ENCODE measurements around the gene AHRR.

DNA sequence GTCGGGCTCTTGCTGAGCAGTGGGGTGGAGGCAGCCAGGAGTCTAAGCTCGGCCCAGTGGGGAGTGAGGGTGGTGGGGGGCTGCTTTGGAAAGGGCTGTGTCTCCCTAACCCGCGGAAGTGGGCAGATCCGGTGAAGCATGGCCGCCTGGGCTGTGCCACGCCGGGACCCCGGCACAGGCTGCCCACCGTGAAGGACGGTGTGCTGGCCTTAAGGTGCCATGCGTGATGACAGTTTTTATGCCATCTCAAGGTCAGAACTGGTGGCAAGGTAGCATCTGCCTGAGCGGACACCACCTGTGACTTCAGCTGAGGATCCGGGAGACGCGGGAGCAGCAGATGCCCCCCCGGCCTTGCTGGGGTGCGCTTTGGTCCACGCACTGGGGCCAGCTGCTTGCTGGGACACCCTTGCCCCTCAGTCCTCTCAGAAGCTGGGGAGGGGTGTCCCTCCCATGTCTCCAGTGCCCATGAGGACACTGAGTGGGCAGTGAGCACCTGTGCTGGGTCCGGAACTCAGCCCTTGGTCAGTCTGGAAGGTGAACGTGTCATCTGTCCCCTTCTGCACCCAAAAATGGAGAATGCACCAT, 53.9 kb downstream of the AHRR start:
- TF ChIP-seq, protein P1, sequence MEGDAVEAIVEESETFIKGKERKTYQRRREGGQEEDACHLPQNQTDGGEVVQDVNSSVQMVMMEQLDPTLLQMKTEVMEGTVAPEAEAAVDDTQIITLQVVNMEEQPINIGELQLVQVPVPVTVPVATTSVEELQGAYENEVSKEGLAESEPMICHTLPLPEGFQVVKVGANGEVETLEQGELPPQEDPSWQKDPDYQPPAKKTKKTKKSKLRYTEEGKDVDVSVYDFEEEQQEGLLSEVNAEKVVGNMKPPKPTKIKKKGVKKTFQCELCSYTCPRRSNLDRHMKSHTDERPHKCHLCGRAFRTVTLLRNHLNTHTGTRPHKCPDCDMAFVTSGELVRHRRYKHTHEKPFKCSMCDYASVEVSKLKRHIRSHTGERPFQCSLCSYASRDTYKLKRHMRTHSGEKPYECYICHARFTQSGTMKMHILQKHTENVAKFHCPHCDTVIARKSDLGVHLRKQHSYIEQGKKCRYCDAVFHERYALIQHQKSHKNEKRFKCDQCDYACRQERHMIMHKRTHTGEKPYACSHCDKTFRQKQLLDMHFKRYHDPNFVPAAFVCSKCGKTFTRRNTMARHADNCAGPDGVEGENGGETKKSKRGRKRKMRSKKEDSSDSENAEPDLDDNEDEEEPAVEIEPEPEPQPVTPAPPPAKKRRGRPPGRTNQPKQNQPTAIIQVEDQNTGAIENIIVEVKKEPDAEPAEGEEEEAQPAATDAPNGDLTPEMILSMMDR (conservative IDR thresholded peaks at IDR 0.05; ENCODE audit: low read depth in 2 of 2) = no peak
- TF ChIP-seq CREB1 (CRISPR knock-in tag; IDR thresholded peaks at IDR 0.05; ENCODE audit: low read depth) (no peak), POLR2AphosphoS5 (IDR thresholded peaks at IDR 0.05; ENCODE audit: low read depth) (no peak)
- TF ChIP-seq, protein P2, sequence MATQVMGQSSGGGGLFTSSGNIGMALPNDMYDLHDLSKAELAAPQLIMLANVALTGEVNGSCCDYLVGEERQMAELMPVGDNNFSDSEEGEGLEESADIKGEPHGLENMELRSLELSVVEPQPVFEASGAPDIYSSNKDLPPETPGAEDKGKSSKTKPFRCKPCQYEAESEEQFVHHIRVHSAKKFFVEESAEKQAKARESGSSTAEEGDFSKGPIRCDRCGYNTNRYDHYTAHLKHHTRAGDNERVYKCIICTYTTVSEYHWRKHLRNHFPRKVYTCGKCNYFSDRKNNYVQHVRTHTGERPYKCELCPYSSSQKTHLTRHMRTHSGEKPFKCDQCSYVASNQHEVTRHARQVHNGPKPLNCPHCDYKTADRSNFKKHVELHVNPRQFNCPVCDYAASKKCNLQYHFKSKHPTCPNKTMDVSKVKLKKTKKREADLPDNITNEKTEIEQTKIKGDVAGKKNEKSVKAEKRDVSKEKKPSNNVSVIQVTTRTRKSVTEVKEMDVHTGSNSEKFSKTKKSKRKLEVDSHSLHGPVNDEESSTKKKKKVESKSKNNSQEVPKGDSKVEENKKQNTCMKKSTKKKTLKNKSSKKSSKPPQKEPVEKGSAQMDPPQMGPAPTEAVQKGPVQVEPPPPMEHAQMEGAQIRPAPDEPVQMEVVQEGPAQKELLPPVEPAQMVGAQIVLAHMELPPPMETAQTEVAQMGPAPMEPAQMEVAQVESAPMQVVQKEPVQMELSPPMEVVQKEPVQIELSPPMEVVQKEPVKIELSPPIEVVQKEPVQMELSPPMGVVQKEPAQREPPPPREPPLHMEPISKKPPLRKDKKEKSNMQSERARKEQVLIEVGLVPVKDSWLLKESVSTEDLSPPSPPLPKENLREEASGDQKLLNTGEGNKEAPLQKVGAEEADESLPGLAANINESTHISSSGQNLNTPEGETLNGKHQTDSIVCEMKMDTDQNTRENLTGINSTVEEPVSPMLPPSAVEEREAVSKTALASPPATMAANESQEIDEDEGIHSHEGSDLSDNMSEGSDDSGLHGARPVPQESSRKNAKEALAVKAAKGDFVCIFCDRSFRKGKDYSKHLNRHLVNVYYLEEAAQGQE (IDR thresholded peaks at IDR 0.05; ENCODE audit: unreplicated experiment) = no peak
